HAP-1 (cell line): ENCODE measurements around the gene DSCAM.

Experiments used
- DNase-seq, 2 experiments: peaks; one replicate each; pipeline ENCODE4 v3.0.0-alpha.2; 2016 to 2020; ENCODE audit warnings: low spot score in 2 of 2
- H3K27me3 ChIP-seq: fragments of 250-450 bp; sonication (Bioruptor Pico); 2 replicates; pipeline ENCODE4 v1.5.1; 2020; ENCODE audit warnings: low read depth, mild to moderate bottlenecking, moderate library complexity
- H3K36me3 ChIP-seq: fragments of 250-450 bp; sonication (Bioruptor Pico); replicated peaks from 2 replicates; pipeline ENCODE4 v1.5.1; 2020; ENCODE audit warnings: mild to moderate bottlenecking
- H3K4me1 ChIP-seq: fragments of 250-450 bp; sonication (Bioruptor Pico); 2 replicates; pipeline ENCODE4 v1.5.1; 2020; ENCODE audit warnings: mild to moderate bottlenecking
- H3K4me3 ChIP-seq: fragments of 250-450 bp; sonication (Bioruptor Pico); 2 replicates; pipeline ENCODE4 v1.5.1; 2020; ENCODE audit warnings: mild to moderate bottlenecking, moderate library complexity
- H3K9me3 ChIP-seq: fragments of 250-450 bp; sonication (Bioruptor Pico); 2 replicates; pipeline ENCODE4 v1.5.1; 2020; ENCODE audit warnings: mild to moderate bottlenecking, moderate library complexity
- in situ Hi-C: fragments of 300-500 bp; cut with MboI; formaldehyde crosslinking; loops from 3 replicates; pipeline ENCODE4 v1.14.3; 2020; ENCODE audit warnings: low sequenced_read_pairs, inconsistent platforms, mixed read lengths

Gene DSCAM

GRCh38 chr21:40139636-40140035 is 707.3 kb downstream of the DSCAM start:
- no peaks in the 10 kb centered on the region for H3K27me3 ChIP-seq
- H3K4me3 ChIP-seq: no peak overlapping the region
- H3K9me3 ChIP-seq: no peaks in the 10 kb centered on the region
- no peak for DNase-seq
- in situ Hi-C loops: no loop called here
- no peaks in the 10 kb centered on the region for H3K36me3 ChIP-seq
- H3K4me1 ChIP-seq: no peaks in the 10 kb centered on the region

- no peaks in the 10 kb centered on the region for H3K27me3 ChIP-seq
- in situ Hi-C loops: no loop called here
- no peak for DNase-seq
These were observed 710.4 kb downstream of the DSCAM start for GRCh38 chr21:40136571-40136970.

GRCh38 chr21:40134731-40135492 is 712.0 kb downstream of the DSCAM start:
- no peak for DNase-seq
- Histone ChIP-seq H3K4me1 (no peaks in the 10 kb centered on the region), H3K36me3 (no peaks in the 10 kb centered on the region), H3K27me3 (no peaks in the 10 kb centered on the region), H3K9me3 (no peaks in the 10 kb centered on the region), H3K4me3 (no peak overlapping the region)
- in situ Hi-C loops: no loop called here

More at GRCh38 chr21:40136571-40136970, 710.4 kb downstream of the DSCAM start:
- Histone ChIP-seq H3K9me3 (no peaks in the 10 kb centered on the region), H3K4me1 (no peaks in the 10 kb centered on the region), H3K36me3 (no peaks in the 10 kb centered on the region), H3K4me3 (no peak overlapping the region)

- Histone ChIP-seq H3K4me1 (no peaks in the 10 kb centered on the region), H3K27me3 (no peaks in the 10 kb centered on the region), H3K4me3 (no peak overlapping the region), H3K36me3 (no peaks in the 10 kb centered on the region), H3K9me3 (no peaks in the 10 kb centered on the region)
- in situ Hi-C loops: no loop called here
- no peak for DNase-seq
These were observed 716.5 kb downstream of the DSCAM start for GRCh38 chr21:40130476-40130875.

- no peaks in the 10 kb centered on the region for H3K9me3 ChIP-seq
- in situ Hi-C loops: no loop called here
- no peak for DNase-seq
These were observed 717.1 kb downstream of the DSCAM start for GRCh38 chr21:40129809-40130208.

GRCh38 chr21:40128891-40129290 is 718.1 kb downstream of the DSCAM start:
- no peaks in the 10 kb centered on the region for H3K9me3 ChIP-seq
- in situ Hi-C loops: no loop called here

More at GRCh38 chr21:40129809-40130208, 717.1 kb downstream of the DSCAM start:
- H3K4me1 ChIP-seq: no peaks in the 10 kb centered on the region
- H3K36me3 ChIP-seq: no peaks in the 10 kb centered on the region
- H3K4me3 ChIP-seq: no peak overlapping the region
- no peaks in the 10 kb centered on the region for H3K27me3 ChIP-seq

GRCh38 chr21:40120940-40121575 is 725.9 kb downstream of the DSCAM start:
- no peak overlapping the region for H3K4me3 ChIP-seq
- H3K27me3 ChIP-seq: no peaks in the 10 kb centered on the region
- H3K36me3 ChIP-seq: no peaks in the 10 kb centered on the region
- in situ Hi-C loops: no loop called here
- H3K9me3 ChIP-seq: no peaks in the 10 kb centered on the region; the same call in 1 of the 2 replicates
- DNase-seq: no peak
- no peaks in the 10 kb centered on the region for H3K4me1 ChIP-seq

More at GRCh38 chr21:40128891-40129290, 718.1 kb downstream of the DSCAM start:
- H3K4me1 ChIP-seq: no peaks in the 10 kb centered on the region
- H3K4me3 ChIP-seq: no peak overlapping the region
- H3K27me3 ChIP-seq: no peaks in the 10 kb centered on the region
- H3K36me3 ChIP-seq: no peaks in the 10 kb centered on the region
- no peak for DNase-seq

- Histone ChIP-seq H3K27me3 (no peaks in the 10 kb centered on the region), H3K9me3 (no peaks in the 10 kb centered on the region; the same call in 1 of the 2 replicates), H3K4me3 (no peak overlapping the region), H3K36me3 (no peaks in the 10 kb centered on the region), H3K4me1 (no peaks in the 10 kb centered on the region)
- DNase-seq: no peak
- in situ Hi-C loops: no loop called here
These were observed 728.4 kb downstream of the DSCAM start for GRCh38 chr21:40118527-40118926.

GRCh38 chr21:40117236-40117635 is 729.7 kb downstream of the DSCAM start:
- DNase-seq: no peak
- Histone ChIP-seq H3K4me3 (no peak overlapping the region), H3K4me1 (no peaks in the 10 kb centered on the region), H3K9me3 (no peaks in the 10 kb centered on the region; the same call in 1 of the 2 replicates), H3K27me3 (no peaks in the 10 kb centered on the region), H3K36me3 (no peaks in the 10 kb centered on the region)
- in situ Hi-C loops: no loop called here

GRCh38 chr21:40115775-40116174 is 731.2 kb downstream of the DSCAM start:
- Histone ChIP-seq H3K4me3 (no peak overlapping the region), H3K4me1 (no peaks in the 10 kb centered on the region), H3K9me3 (no peaks in the 10 kb centered on the region; the same call in 1 of the 2 replicates), H3K27me3 (no peaks in the 10 kb centered on the region), H3K36me3 (no peaks in the 10 kb centered on the region)
- in situ Hi-C loops: no loop called here
- DNase-seq: no peak

GRCh38 chr21:40102682-40103081 is 744.3 kb downstream of the DSCAM start:
- in situ Hi-C loops: no loop called here
- no peak overlapping the region for H3K4me3 ChIP-seq
- DNase-seq: no peak
- H3K27me3 ChIP-seq: no peaks in the 10 kb centered on the region
- H3K9me3 ChIP-seq: peaks cover 1% of the 10 kb centered on the region; the same call in 1 of the 2 replicates
- H3K4me1 ChIP-seq: no peaks in the 10 kb centered on the region
- no peaks in the 10 kb centered on the region for H3K36me3 ChIP-seq

GRCh38 chr21:40099809-40100208 is 747.1 kb downstream of the DSCAM start:
- H3K27me3 ChIP-seq: no peaks in the 10 kb centered on the region
- in situ Hi-C loops: no loop called here

GRCh38 chr21:40095477-40095876 is 751.5 kb downstream of the DSCAM start:
- DNase-seq: no peak
- no peaks in the 10 kb centered on the region for H3K9me3 ChIP-seq

More at GRCh38 chr21:40099809-40100208, 747.1 kb downstream of the DSCAM start:
- Histone ChIP-seq H3K36me3 (no peaks in the 10 kb centered on the region), H3K4me1 (no peaks in the 10 kb centered on the region), H3K4me3 (no peak overlapping the region), H3K9me3 (no peaks in the 10 kb centered on the region)
- no peak for DNase-seq

GRCh38 chr21:40080385-40080784 is 766.6 kb downstream of the DSCAM start:
- Histone ChIP-seq H3K9me3 (peaks cover 5% of the 10 kb centered on the region; the same call in 1 of the 2 replicates), H3K36me3 (no peaks in the 10 kb centered on the region), H3K4me1 (no peaks in the 10 kb centered on the region), H3K4me3 (no peak overlapping the region), H3K27me3 (no peaks in the 10 kb centered on the region)
- in situ Hi-C loops: no loop called here
- DNase-seq: no peak

More at GRCh38 chr21:40095477-40095876, 751.5 kb downstream of the DSCAM start:
- in situ Hi-C loops: no loop called here
- Histone ChIP-seq H3K4me1 (no peaks in the 10 kb centered on the region), H3K27me3 (no peaks in the 10 kb centered on the region), H3K36me3 (no peaks in the 10 kb centered on the region), H3K4me3 (no peak overlapping the region)
